Measurements from ENCODE around the gene ZNRF3. TPM values are rescaled to one million over a fixed set of nuclear protein-coding genes. Genes with fewer than 3 reads are reported as not detected.

The ZNRF3 gene
- total and polyA plus RNA-seq, 2 donors: 1.1 to 1.3 TPM

GRCh38 chr22:28978158-28978557 lies 94.8 kb downstream of the ZNRF3 start:
- Histone ChIP-seq H3K9me3 (ENCODE audit: control insufficient read depth in 2 of 2, insufficient read depth in 1 of 2, low read length in 1 of 2) (no peaks in the 10 kb centered on the region), H3K36me3 (ENCODE audit: control insufficient read depth in 2 of 2, insufficient read depth in 2 of 2, low read length in 1 of 2) (no peaks in the 10 kb centered on the region), H3K27me3 (ENCODE audit: control insufficient read depth in 2 of 2, insufficient read depth in 1 of 2, low read length in 1 of 2) (peaks cover 45 to 49% of the 10 kb centered on the region in 2 donors), H3K4me1 (ENCODE audit: control insufficient read depth in 2 of 2, insufficient read depth in 2 of 2, low read length in 2 of 2) (peaks cover 0 to 1% of the 10 kb centered on the region in 2 donors), H3K27ac (ENCODE audit: low read depth in 1 of 2, low read length in 1 of 2) (peak overlapping the region in 1 of 2 donors; percentile 4), H3K4me3 (ENCODE audit: low read length in 2 of 2) (no peak overlapping the region)
- 44% methylated on average over 6 of the region's 6 CpGs for WGBS
- DNase-seq (ENCODE audit: low read depth in 6 of 9, low spot score in 9 of 9): no peak

- 89% methylated on average over 4 of the region's 4 CpGs for whole genome bisulfite sequencing
- Histone ChIP-seq H3K36me3 (ENCODE audit: control insufficient read depth in 2 of 2, insufficient read depth in 2 of 2, low read length in 1 of 2) (no peaks in the 10 kb centered on the region), H3K27me3 (ENCODE audit: control insufficient read depth in 2 of 2, insufficient read depth in 1 of 2, low read length in 1 of 2) (peaks cover 43 to 47% of the 10 kb centered on the region in 2 donors), H3K27ac (ENCODE audit: low read depth in 1 of 2, low read length in 1 of 2) (no peak overlapping the region), H3K4me1 (ENCODE audit: control insufficient read depth in 2 of 2, insufficient read depth in 2 of 2, low read length in 2 of 2) (peaks cover 0 to 3% of the 10 kb centered on the region in 2 donors), H3K9me3 (ENCODE audit: control insufficient read depth in 2 of 2, insufficient read depth in 1 of 2, low read length in 1 of 2) (no peaks in the 10 kb centered on the region), H3K4me3 (ENCODE audit: low read length in 2 of 2) (no peak overlapping the region)
- no peak for DNase-seq (ENCODE audit: low read depth in 6 of 9, low spot score in 9 of 9)
Observed at GRCh38 chr22:28978863-28979796, 95.8 kb downstream of the ZNRF3 start.

- no peak for DNase-seq (ENCODE audit: low read depth in 6 of 9, low spot score in 9 of 9)
- no peak overlapping the region for H3K4me3 ChIP-seq (ENCODE audit: low read length in 2 of 2)
- H3K27ac ChIP-seq (ENCODE audit: low read depth in 1 of 2, low read length in 1 of 2): no peak overlapping the region
- peaks cover 47 to 52% of the 10 kb centered on the region in 2 donors for H3K27me3 ChIP-seq (ENCODE audit: control insufficient read depth in 2 of 2, insufficient read depth in 1 of 2, low read length in 1 of 2)
- H3K9me3 ChIP-seq (ENCODE audit: control insufficient read depth in 2 of 2, insufficient read depth in 1 of 2, low read length in 1 of 2): no peaks in the 10 kb centered on the region
- H3K4me1 ChIP-seq (ENCODE audit: control insufficient read depth in 2 of 2, insufficient read depth in 2 of 2, low read length in 2 of 2): peaks cover 0 to 3% of the 10 kb centered on the region in 2 donors
- no peaks in the 10 kb centered on the region for H3K36me3 ChIP-seq (ENCODE audit: control insufficient read depth in 2 of 2, insufficient read depth in 2 of 2, low read length in 1 of 2)
Observed at GRCh38 chr22:28980326-28980725, 97.0 kb downstream of the ZNRF3 start.

- H3K4me1 ChIP-seq (ENCODE audit: control insufficient read depth in 2 of 2, insufficient read depth in 2 of 2, low read length in 2 of 2): peaks cover 0 to 3% of the 10 kb centered on the region in 2 donors
- no peak overlapping the region for H3K4me3 ChIP-seq (ENCODE audit: low read length in 2 of 2)
- 97% methylated on average over 14 of the region's 14 CpGs for WGBS
- H3K9me3 ChIP-seq (ENCODE audit: control insufficient read depth in 2 of 2, insufficient read depth in 1 of 2, low read length in 1 of 2): no peaks in the 10 kb centered on the region
- no peaks in the 10 kb centered on the region for H3K36me3 ChIP-seq (ENCODE audit: control insufficient read depth in 2 of 2, insufficient read depth in 2 of 2, low read length in 1 of 2)
- H3K27me3 ChIP-seq (ENCODE audit: control insufficient read depth in 2 of 2, insufficient read depth in 1 of 2, low read length in 1 of 2): peaks cover 35 to 47% of the 10 kb centered on the region in 2 donors
- no peak for DNase-seq (ENCODE audit: low read depth in 6 of 9, low spot score in 9 of 9)
- H3K27ac ChIP-seq (ENCODE audit: low read depth in 1 of 2, low read length in 1 of 2): no peak overlapping the region
Observed at GRCh38 chr22:28981818-28982499, 98.6 kb downstream of the ZNRF3 start.

DNA sequence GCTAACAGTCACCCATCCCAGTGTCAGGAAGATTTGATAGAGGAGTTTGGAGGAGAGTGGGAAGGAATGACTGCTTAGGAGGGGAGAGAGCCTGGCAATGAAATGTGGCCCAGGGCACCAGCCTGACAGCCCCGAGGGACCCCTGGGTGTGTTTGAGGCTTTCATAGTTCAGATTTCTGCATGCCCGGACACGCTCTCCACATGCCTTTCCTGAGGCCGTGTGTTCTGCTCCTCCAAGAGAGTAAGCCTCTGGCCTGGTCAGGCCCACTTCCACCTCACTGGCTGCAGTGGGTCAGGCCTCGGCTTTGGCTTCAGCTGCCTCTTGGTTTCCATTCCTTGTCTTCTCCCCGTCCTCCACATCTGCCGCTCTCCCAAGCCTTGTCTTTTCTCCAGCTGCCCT lies 99.8 kb downstream of the ZNRF3 start:
- DNase-seq (ENCODE audit: low read depth in 6 of 9, low spot score in 9 of 9): no peak
- Histone ChIP-seq H3K4me3 (ENCODE audit: low read length in 2 of 2) (no peak overlapping the region), H3K27me3 (ENCODE audit: control insufficient read depth in 2 of 2, insufficient read depth in 1 of 2, low read length in 1 of 2) (peaks cover 26 to 38% of the 10 kb centered on the region in 2 donors), H3K4me1 (ENCODE audit: control insufficient read depth in 2 of 2, insufficient read depth in 2 of 2, low read length in 2 of 2) (peaks cover 0 to 3% of the 10 kb centered on the region in 2 donors), H3K27ac (ENCODE audit: low read depth in 1 of 2, low read length in 1 of 2) (no peak overlapping the region), H3K36me3 (ENCODE audit: control insufficient read depth in 2 of 2, insufficient read depth in 2 of 2, low read length in 1 of 2) (no peaks in the 10 kb centered on the region), H3K9me3 (ENCODE audit: control insufficient read depth in 2 of 2, insufficient read depth in 1 of 2, low read length in 1 of 2) (no peaks in the 10 kb centered on the region)
- WGBS: 97% methylated on average over 7 of the region's 7 CpGs

DNA sequence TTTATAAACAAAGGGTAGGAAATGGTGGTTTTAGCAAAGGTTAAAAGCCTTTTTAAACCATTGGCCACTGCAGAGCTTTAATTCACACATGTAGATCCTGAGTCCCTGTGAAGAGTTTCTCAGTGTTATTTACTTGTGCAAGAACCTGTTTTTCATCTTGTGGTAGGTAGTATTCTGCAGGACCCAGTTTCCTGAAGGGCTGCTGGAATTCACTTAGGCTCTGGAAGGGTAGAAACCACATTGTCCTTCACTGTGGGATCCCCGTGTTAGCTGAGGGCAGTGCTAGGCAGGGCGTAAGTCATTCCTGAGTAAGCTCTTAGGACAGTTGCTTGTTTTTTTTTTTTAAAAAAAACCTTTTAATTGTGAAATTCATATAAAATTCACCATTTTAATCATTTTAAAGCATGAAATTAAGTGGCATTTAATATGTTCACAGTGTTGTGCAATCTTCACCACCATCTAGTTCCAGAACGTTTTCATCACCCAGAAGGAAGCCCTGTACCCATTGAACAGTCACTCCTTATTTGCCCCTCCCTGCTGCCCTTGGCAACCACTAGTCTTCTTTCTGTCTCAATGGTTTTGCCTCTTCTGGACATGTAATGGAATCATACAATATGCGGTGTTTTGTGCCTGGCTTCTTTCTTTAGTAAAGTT lies 100.5 kb downstream of the ZNRF3 start:
- Histone ChIP-seq H3K27ac (ENCODE audit: low read depth in 1 of 2, low read length in 1 of 2) (no peak overlapping the region), H3K4me1 (ENCODE audit: control insufficient read depth in 2 of 2, insufficient read depth in 2 of 2, low read length in 2 of 2) (peaks cover 0 to 4% of the 10 kb centered on the region in 2 donors), H3K27me3 (ENCODE audit: control insufficient read depth in 2 of 2, insufficient read depth in 1 of 2, low read length in 1 of 2) (peaks cover 22 to 33% of the 10 kb centered on the region in 2 donors), H3K4me3 (ENCODE audit: low read length in 2 of 2) (no peak overlapping the region), H3K9me3 (ENCODE audit: control insufficient read depth in 2 of 2, insufficient read depth in 1 of 2, low read length in 1 of 2) (no peaks in the 10 kb centered on the region), H3K36me3 (ENCODE audit: control insufficient read depth in 2 of 2, insufficient read depth in 2 of 2, low read length in 1 of 2) (no peaks in the 10 kb centered on the region)
- 91% methylated on average over 4 of the region's 4 CpGs for WGBS
- DNase-seq (ENCODE audit: low read depth in 6 of 9, low spot score in 9 of 9): no peak

- WGBS: 89% methylated on average over 6 of the region's 6 CpGs
- DNase-seq (ENCODE audit: low read depth in 6 of 9, low spot score in 9 of 9): no peak
Observed at GRCh38 chr22:28984482-28985158, 101.2 kb downstream of the ZNRF3 start.

GRCh38 chr22:28985581-28986290 lies 102.4 kb downstream of the ZNRF3 start:
- H3K4me3 ChIP-seq (ENCODE audit: low read length in 2 of 2): no peak overlapping the region
- H3K9me3 ChIP-seq (ENCODE audit: control insufficient read depth in 2 of 2, insufficient read depth in 1 of 2, low read length in 1 of 2): no peaks in the 10 kb centered on the region
- no peak overlapping the region for H3K27ac ChIP-seq (ENCODE audit: low read depth in 1 of 2, low read length in 1 of 2)
- peaks cover 0 to 9% of the 10 kb centered on the region in 2 donors for H3K4me1 ChIP-seq (ENCODE audit: control insufficient read depth in 2 of 2, insufficient read depth in 2 of 2, low read length in 2 of 2)
- 97% methylated on average over 3 of the region's 3 CpGs for WGBS
- DNase-seq (ENCODE audit: low read depth in 6 of 9, low spot score in 9 of 9): no peak
- H3K27me3 ChIP-seq (ENCODE audit: control insufficient read depth in 2 of 2, insufficient read depth in 1 of 2, low read length in 1 of 2): peaks cover 10 to 29% of the 10 kb centered on the region in 2 donors
- no peaks in the 10 kb centered on the region for H3K36me3 ChIP-seq (ENCODE audit: control insufficient read depth in 2 of 2, insufficient read depth in 2 of 2, low read length in 1 of 2)

More at GRCh38 chr22:28984482-28985158, 101.2 kb downstream of the ZNRF3 start:
- Histone ChIP-seq H3K9me3 (ENCODE audit: control insufficient read depth in 2 of 2, insufficient read depth in 1 of 2, low read length in 1 of 2) (no peaks in the 10 kb centered on the region), H3K36me3 (ENCODE audit: control insufficient read depth in 2 of 2, insufficient read depth in 2 of 2, low read length in 1 of 2) (no peaks in the 10 kb centered on the region), H3K27ac (ENCODE audit: low read depth in 1 of 2, low read length in 1 of 2) (no peak overlapping the region), H3K27me3 (ENCODE audit: control insufficient read depth in 2 of 2, insufficient read depth in 1 of 2, low read length in 1 of 2) (peaks cover 17 to 29% of the 10 kb centered on the region in 2 donors), H3K4me1 (ENCODE audit: control insufficient read depth in 2 of 2, insufficient read depth in 2 of 2, low read length in 2 of 2) (peaks cover 0 to 9% of the 10 kb centered on the region in 2 donors), H3K4me3 (ENCODE audit: low read length in 2 of 2) (no peak overlapping the region)

All from thymus (tissue), 11 donors.